GM12872 (cell line): Measurements from ENCODE around the gene TRIM67.

Experiments used
- CTCF ChIP-seq: IDR thresholded peaks from 3 replicates; pipeline ENCODE4 v1.5.1; 2011; ENCODE audit warnings: low read depth, mild to moderate bottlenecking, low read length, moderate library complexity; ENCODE audit not compliant: insufficient read depth

Gene TRIM67

GRCh38 chr1:231130544-231130943, 31.3 kb upstream of the TRIM67 start:
- no peak for TF ChIP-seq CTCF

GRCh38 chr1:231134624-231135023, 27.2 kb upstream of the TRIM67 start:
- no peak for TF ChIP-seq CTCF

- no peak for TF ChIP-seq CTCF
These were observed 23.6 kb upstream of the TRIM67 start for GRCh38 chr1:231138236-231138635.

- no peak for TF ChIP-seq CTCF
These were observed 22.7 kb upstream of the TRIM67 start for GRCh38 chr1:231139125-231139649.

- TF ChIP-seq CTCF, result no peak
These were observed 21.9 kb upstream of the TRIM67 start for GRCh38 chr1:231139659-231140654.

GRCh38 chr1:231144416-231145193, 17.3 kb upstream of the TRIM67 start:
- no peak for TF ChIP-seq CTCF

- TF ChIP-seq CTCF, result no peak
These were observed 14.0 kb upstream of the TRIM67 start for GRCh38 chr1:231147896-231148295.
